GM12891 (cell line): ENCODE results near the gene ZNF789.

Experiments
- DNase-seq: peaks from one replicate; pipeline ENCODE4 v3.0.0; 2011; ENCODE audit warnings: low spot score; ENCODE audit not compliant: insufficient read length
- FAIRE-seq: peaks from 2 replicates; lab custom pipeline; 2011; peaks lifted over from hg19 to GRCh38; lab: Jason Lieb, UNC
- PAX5 ChIP-seq: IDR thresholded peaks from 2 replicates; pipeline ENCODE4 v1.6.1; 2011; ENCODE audit warnings: low read length, moderate library complexity, mild to moderate bottlenecking; ENCODE audit not compliant: insufficient read depth, severe bottlenecking
- POLR2A ChIP-seq: IDR thresholded peaks from 2 replicates; pipeline ENCODE4 v1.6.1; 2011; ENCODE audit warnings: low read depth, low read length, control low read depth
- POLR2AphosphoS5 ChIP-seq: IDR thresholded peaks from 2 replicates; pipeline ENCODE4 v1.6.1; 2011; ENCODE audit warnings: low read depth, low read length, control low read depth
- POU2F2 ChIP-seq: IDR thresholded peaks from 2 replicates; pipeline ENCODE4 v1.6.1; 2011; ENCODE audit warnings: low read depth, mild to moderate bottlenecking, control low read depth, low read length, moderate library complexity
- SPI1 ChIP-seq: IDR thresholded peaks from 2 replicates; pipeline ENCODE4 v1.6.1; 2011; ENCODE audit warnings: low read depth, low read length, control low read depth
- TAF1 ChIP-seq: IDR thresholded peaks from 2 replicates; pipeline ENCODE4 v1.6.1; 2011; ENCODE audit warnings: low read depth, low read length, control low read depth

The ZNF789 gene

DNA sequence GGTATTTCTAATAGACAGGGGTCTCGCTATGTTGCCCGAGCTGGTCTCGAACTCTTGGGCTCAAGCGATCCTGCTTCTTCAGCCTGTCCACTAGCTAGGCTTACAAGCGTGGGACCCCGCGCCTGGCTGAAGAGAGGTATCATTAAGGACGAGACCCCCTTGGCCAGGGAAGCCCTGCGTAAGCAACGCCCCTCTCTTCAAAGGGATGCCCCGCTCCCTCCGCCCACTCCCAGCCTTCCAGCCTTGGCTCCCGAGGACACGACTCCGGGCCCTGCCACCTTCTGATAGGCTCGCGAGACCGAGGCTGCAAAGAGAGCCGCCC, 31.6 kb downstream of the ZNF789 start:
- no peak for DNase-seq
- FAIRE-seq, result no peak
- TF ChIP-seq POLR2A (no peak), PAX5 (no peak), TAF1 (no peak; the same call in 1 of the 2 replicates), POLR2AphosphoS5 (no peak), SPI1 (no peak), POU2F2 (no peak)

DNA sequence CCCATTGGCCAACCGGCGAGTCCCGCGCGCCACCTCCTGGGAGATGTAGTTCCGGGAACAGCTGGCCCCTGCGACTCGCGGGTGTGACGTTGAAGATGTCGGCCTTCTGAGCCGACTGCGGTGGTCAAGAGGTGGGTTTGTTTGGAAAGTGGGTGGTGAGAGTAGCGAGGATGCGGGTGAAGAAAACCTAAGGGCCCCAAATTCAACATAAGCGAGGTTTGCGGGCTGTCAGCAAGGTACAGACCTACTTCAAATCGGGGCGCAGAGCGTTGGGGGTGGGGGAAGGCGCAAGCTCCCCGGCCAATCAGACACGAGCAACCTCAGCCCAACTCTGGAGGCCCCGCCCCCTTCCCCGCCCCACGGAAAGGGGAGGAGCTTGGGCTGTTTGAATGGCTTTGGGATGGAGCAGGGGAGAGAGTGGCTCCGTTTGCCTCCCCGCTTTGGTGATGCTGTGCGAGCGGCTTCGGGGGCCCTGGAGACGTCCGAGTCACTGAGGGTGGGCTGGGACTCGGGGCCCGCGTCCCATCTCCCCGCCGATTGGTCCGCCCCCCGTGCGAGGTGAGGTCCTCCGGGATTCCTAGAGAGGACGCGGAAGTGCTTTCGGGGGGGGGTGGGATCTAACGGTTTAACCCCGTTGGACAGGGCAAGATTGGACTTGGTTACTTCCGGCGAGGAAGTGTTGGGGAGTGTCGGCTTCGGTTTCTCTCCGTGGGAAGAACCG, 32.1 kb downstream of the ZNF789 start, which contains the start of gene ZKSCAN5:
TSS of gene ZKSCAN5 (plus strand) at position 60 of the 721 bp plus-strand sequence. CDS start 1,383 bp downstream, outside the sequence.
- FAIRE-seq, result peak; percentile 82

DNA sequence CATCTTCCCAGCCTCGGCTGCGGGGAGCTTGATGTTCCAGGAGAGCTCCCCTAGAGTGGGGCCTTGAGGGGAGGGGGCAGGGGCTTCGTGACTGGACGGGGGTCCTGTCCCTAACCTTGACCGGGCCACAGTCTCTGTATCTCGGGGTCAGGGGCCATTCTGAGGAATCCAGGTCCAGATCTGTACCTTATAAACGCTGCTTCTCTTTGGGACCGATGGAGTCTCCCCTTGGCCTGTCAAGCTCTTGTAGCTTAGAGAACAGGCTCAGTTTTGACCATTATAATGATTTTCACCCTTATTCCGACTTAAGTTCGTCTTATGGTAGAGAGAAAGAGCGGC, 32.6 kb downstream of the ZNF789 start:
- FAIRE-seq (no peak), DNase-seq (no peak)
- no peak for TF ChIP-seq SPI1
- no peak for TF ChIP-seq POU2F2
- TF ChIP-seq TAF1, result no peak
- TF ChIP-seq PAX5, result no peak
- no peak for TF ChIP-seq POLR2AphosphoS5
- no peak for TF ChIP-seq POLR2A

More for the DNA sequence above, 32.1 kb downstream of the ZNF789 start, which contains the start of gene ZKSCAN5:
- peak; percentile 89 for DNase-seq
- TF ChIP-seq POLR2A (peak; percentile 88), TAF1 (peak; percentile 91), PAX5 (no peak), POU2F2 (0 out of 2 replicates have a peak, but pooled peaks have one; percentile 15), SPI1 (peak; percentile 52; the same call in 1 of the 2 replicates), POLR2AphosphoS5 (peak; percentile 90)

DNA sequence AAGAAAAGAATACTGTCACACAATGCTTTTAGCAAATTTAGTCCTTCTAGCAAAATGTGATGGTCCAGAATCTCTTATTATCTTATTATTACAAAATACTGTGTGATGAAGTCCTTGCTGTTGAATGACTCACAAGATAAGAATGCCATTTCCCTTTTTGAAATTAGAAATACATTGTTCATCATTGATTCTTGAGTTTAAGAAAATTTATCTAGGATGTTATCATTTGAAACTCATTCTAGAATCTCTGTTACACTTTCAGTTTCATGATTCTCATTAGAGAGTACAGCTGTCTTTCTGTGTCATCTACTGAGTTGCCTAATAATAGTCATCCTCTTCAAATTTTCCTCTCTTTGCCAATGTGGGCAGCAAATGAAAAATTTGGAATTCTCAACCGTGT, 41.4 kb downstream of the ZNF789 start:
- TF ChIP-seq TAF1, result no peak
- TF ChIP-seq POU2F2, result no peak
- no peak for TF ChIP-seq SPI1
- no peak for TF ChIP-seq PAX5
- no peak for TF ChIP-seq POLR2AphosphoS5
- TF ChIP-seq POLR2A, result no peak
- DNase-seq, result no peak
- FAIRE-seq, result no peak

DNA sequence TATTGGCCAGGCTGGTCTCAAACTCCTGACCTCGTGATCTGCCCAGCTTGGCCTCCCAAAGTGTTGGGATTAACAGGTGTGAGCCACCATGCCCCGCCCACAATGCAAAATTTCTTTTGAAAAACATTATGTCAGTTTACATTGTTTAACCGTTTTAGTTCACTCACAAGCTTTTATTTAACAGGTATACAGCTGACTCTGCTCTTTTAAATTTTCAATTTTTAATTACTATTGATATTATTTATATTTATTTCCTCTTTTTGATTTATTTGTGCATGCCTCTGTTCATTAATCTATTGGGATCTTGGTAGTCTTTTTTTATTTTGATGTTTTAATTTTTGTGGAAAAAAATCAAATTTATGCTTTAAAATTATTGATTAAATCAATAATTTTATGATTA, 48.7 kb downstream of the ZNF789 start:
- no peak for FAIRE-seq

DNA sequence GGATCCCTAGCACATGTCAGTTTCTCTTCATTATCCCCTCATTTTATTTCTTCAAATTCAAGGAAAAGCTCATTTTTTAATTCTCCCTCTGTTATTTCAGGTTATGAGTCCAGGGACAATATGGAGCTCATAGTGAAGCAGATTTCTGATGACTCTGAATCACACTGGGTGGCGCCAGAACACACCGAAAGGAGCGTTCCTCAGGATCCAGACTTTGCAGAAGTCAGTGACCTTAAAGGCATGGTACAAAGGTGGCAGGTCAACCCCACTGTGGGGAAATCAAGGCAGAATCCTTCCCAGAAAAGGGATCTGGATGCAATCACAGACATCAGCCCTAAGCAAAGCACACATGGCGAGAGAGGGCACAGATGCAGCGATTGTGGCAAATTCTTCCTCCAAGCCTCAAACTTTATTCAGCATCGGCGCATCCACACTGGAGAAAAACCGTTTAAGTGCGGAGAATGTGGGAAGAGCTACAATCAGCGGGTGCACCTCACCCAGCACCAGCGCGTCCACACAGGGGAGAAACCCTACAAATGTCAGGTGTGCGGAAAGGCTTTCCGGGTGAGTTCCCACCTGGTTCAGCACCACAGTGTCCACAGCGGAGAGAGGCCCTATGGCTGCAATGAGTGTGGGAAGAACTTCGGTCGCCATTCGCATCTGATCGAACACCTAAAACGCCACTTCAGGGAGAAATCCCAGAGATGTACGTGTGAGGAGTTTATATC, 53.2 kb downstream of the ZNF789 start:
- TF ChIP-seq POLR2AphosphoS5 (no peak), POLR2A (no peak), SPI1 (no peak), TAF1 (no peak), POU2F2 (no peak), PAX5 (no peak)
- DNase-seq (no peak), FAIRE-seq (no peak)

More for the DNA sequence above, 48.7 kb downstream of the ZNF789 start:
- TF ChIP-seq PAX5 (no peak), POLR2AphosphoS5 (no peak), SPI1 (no peak), POU2F2 (no peak), POLR2A (no peak), TAF1 (no peak)
- no peak for DNase-seq

DNA sequence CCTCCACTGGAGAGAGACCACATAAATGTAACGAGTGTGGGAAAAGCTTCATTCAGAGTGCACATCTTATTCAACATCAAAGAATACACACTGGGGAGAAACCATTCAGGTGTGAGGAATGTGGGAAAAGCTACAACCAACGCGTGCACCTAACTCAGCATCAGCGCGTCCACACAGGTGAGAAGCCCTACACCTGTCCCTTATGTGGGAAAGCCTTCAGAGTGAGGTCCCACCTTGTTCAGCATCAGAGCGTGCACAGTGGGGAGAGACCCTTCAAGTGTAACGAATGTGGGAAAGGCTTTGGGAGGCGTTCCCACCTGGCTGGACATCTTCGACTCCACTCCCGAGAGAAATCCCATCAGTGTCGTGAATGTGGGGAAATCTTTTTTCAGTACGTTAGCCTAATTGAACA, 58.7 kb downstream of the ZNF789 start:
- no peak for DNase-seq
- no peak for TF ChIP-seq POLR2A
- TF ChIP-seq PAX5, result no peak
- TF ChIP-seq SPI1, result no peak
- TF ChIP-seq POLR2AphosphoS5, result no peak
- no peak for TF ChIP-seq TAF1
- TF ChIP-seq POU2F2, result no peak

DNA sequence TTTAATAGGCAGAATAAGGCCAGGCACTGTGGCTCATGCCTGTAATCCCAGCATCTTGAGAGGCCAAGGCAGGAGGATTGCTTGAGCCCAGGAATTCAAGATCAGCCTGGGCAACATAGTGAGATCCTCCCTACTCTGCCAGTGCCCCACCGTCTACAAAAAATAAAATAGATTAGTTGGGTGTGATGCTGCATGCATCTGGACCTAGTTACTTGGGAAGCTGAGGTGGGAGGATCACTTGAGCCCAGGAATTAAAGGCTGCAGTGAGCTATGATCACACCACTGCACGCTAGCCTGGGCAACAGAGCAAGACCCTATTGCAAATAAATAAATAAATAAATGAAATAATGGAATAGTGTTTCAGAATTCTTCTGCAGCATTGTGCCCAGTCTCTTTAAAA, 63.0 kb downstream of the ZNF789 start:
- DNase-seq (no peak), FAIRE-seq (no peak)

More for the DNA sequence above, 58.7 kb downstream of the ZNF789 start:
- FAIRE-seq, result no peak

More for the DNA sequence above, 63.0 kb downstream of the ZNF789 start:
- TF ChIP-seq SPI1 (no peak), POLR2A (no peak), POU2F2 (no peak), PAX5 (no peak), TAF1 (no peak), POLR2AphosphoS5 (no peak)
